Esophagus muscularis mucosa (tissue), 4 donors: ENCODE measurements around the gene PPP1R3D. TPM values are rescaled to one million over a fixed set of nuclear protein-coding genes. Genes with fewer than 3 reads are reported as not detected.
A peak's percentile ranks its signal among the peaks of the same experiment; 100 is the strongest.

Source experiments
- DNase-seq: peaks from one replicate; pipeline ENCODE4 v3.0.0-alpha.2; 2017; ENCODE audit errors: extremely low spot score
- H3K27ac ChIP-seq, 4 donors: fragments of 200-600 bp; sonication (generic); replicated peaks in 1 of 4; 1 replicate in 3 of 4; 2 replicates in 1 of 4; pipeline ENCODE4 v1.5.1; 2016 to 2019; ENCODE audit warnings: mild to moderate bottlenecking in 1 of 4
- H3K27me3 ChIP-seq, 4 donors: fragments of 200-600 bp; sonication (generic); one replicate each; pipeline versions ENCODE4 v1.5.1 to v1.6.0; 2016 to 2019
- H3K36me3 ChIP-seq, 4 donors: fragments of 200-600 bp; sonication (generic); one replicate each; pipeline ENCODE4 v1.5.1; 2016 to 2019
- H3K4me1 ChIP-seq, 4 donors: fragments of 200-600 bp; sonication (generic); one replicate each; pipeline ENCODE4 v1.5.1; 2016 to 2019
- H3K4me3 ChIP-seq, 4 donors: fragments of 200-600 bp; sonication (generic); 1 replicate in 2 of 4; 2 replicates in 2 of 4; pipeline ENCODE4 v1.5.1; 2016 to 2019; ENCODE audit warnings: mild to moderate bottlenecking in 4 of 4, moderate library complexity in 1 of 4
- H3K9me3 ChIP-seq, 4 donors: fragments of 200-600 bp; sonication (generic); 1 replicate in 3 of 4; 2 replicates in 1 of 4; pipeline ENCODE4 v1.5.1; 2016 to 2019
- CTCF ChIP-seq, 3 experiments: fragments of 200-600 bp in 2 of 3; fragments of 450-650 bp in 1 of 3; sonication (generic) in 2 of 3; IDR thresholded peaks; one replicate each; pipeline ENCODE4 v1.5.1; 2017 to 2019; ENCODE audit warnings: antibody characterized with exemption in 3 of 3, mild to moderate bottlenecking in 2 of 3, moderate library complexity in 1 of 3
- EP300 ChIP-seq: sonication (generic); formaldehyde crosslinking; IDR thresholded peaks from one replicate; pipeline ENCODE4 v1.6.1; 2017; ENCODE audit warnings: antibody characterized with exemption
- POLR2A ChIP-seq: fragments of 450-650 bp; IDR thresholded peaks from one replicate; pipeline ENCODE4 v1.6.1; 2017; ENCODE audit warnings: antibody characterized with exemption, moderate library complexity, mild to moderate bottlenecking, low read depth
- POLR2AphosphoS5 ChIP-seq, 2 donors: sonication (generic); formaldehyde crosslinking; IDR thresholded peaks; one replicate each; pipeline ENCODE4 v1.6.1; 2017; ENCODE audit warnings: antibody characterized with exemption in 2 of 2
- WGBS: methylation state at CpG from one replicate; pipeline ENCODE4 v1.1.5; 2018; 5-methylcytosine and 5-hydroxymethylcytosine counted together
- intact Hi-C: fragments of 100-400 bp; cut with DNase I; formaldehyde crosslinking; loops from one replicate; pipeline ENCODE4 v1.15.1; 2023
- total RNA-seq, 4 donors: library from RNA; depleted of rRNA; stranded (reverse); fragments of >200 nt; gene quantifications; one replicate each; pipeline versions ENCODE4 v1.1.0 to v1.2.1, GENCODE V29; 2016

Gene PPP1R3D
- total RNA-seq, 4 donors from 2014 or later: 7.9 to 18.1 (median 11.4) TPM

GRCh38 chr20:59939879-59940128, 301 bp downstream of the PPP1R3D start:
- Histone ChIP-seq H3K9me3 (no peaks in the 10 kb centered on the region), H3K4me3 (peak overlapping the region; percentile 74 to 84 (median 80)), H3K36me3 (peaks cover 12 to 29% (median 21%) of the 10 kb centered on the region in 4 donors), H3K27ac (peak overlapping the region; percentile 93 to 99 (median 97)), H3K27me3 (no peaks in the 10 kb centered on the region), H3K4me1 (peaks cover 44 to 63% (median 56%) of the 10 kb centered on the region in 4 donors)
- 1% methylated on average over 12 of the region's 24 CpGs for WGBS
- intact Hi-C loops: no loop called here
- no peak for DNase-seq
- no peak for TF ChIP-seq EP300
- no peak for TF ChIP-seq POLR2A

- H3K4me1 ChIP-seq: peaks cover 41 to 61% (median 54%) of the 10 kb centered on the region in 4 donors
- H3K36me3 ChIP-seq: peaks cover 6 to 23% (median 15%) of the 10 kb centered on the region in 4 donors
- H3K9me3 ChIP-seq: no peaks in the 10 kb centered on the region
- H3K4me3 ChIP-seq: peak overlapping the region; percentile 74 to 84 (median 80)
- intact Hi-C loops: no loop called here
- peak overlapping the region; percentile 93 to 99 (median 97) for H3K27ac ChIP-seq
- 89% methylated on average over 18 of the region's 104 CpGs for WGBS
- TF ChIP-seq POLR2A: no peak
- DNase-seq: no peak
- H3K27me3 ChIP-seq: no peaks in the 10 kb centered on the region
These were observed 840 bp downstream of the PPP1R3D start for GRCh38 chr20:59939052-59939878.

GRCh38 chr20:59938696-59939051, 1.4 kb downstream of the PPP1R3D start:
- H3K9me3 ChIP-seq: no peaks in the 10 kb centered on the region
- H3K36me3 ChIP-seq: peaks cover under 1 to 17% (median 10%) of the 10 kb centered on the region in 4 donors
- no peak for DNase-seq
- peak overlapping the region; percentile 74 to 84 (median 80) for H3K4me3 ChIP-seq
- H3K27me3 ChIP-seq: no peaks in the 10 kb centered on the region
- intact Hi-C loops: no loop called here
- WGBS: 72% methylated on average over 7 of the region's 7 CpGs
- TF ChIP-seq CTCF (IDR thresholded peaks at IDR 0.05) (no peak), POLR2AphosphoS5 (IDR thresholded peaks at IDR 0.05) (no peak), POLR2A (no peak), EP300 (no peak)
- H3K27ac ChIP-seq: peak overlapping the region in 3 of 4 donors; percentile 96 to 99 (median 98)
- peaks cover 41 to 65% (median 53%) of the 10 kb centered on the region in 4 donors for H3K4me1 ChIP-seq

GRCh38 chr20:59938221-59938620, 1.9 kb downstream of the PPP1R3D start:
- DNase-seq: no peak
- peak overlapping the region in 3 of 4 donors; percentile 34 to 99 (median 96) for H3K27ac ChIP-seq
- H3K4me1 ChIP-seq: peaks cover 44 to 70% (median 57%) of the 10 kb centered on the region in 4 donors
- H3K27me3 ChIP-seq: no peaks in the 10 kb centered on the region
- intact Hi-C loops: no loop called here
- H3K36me3 ChIP-seq: peaks cover 0 to 14% (median 9%) of the 10 kb centered on the region in 4 donors
- peak overlapping the region in 3 of 4 donors; percentile 74 to 82 (median 77) for H3K4me3 ChIP-seq
- H3K9me3 ChIP-seq: no peaks in the 10 kb centered on the region
- TF ChIP-seq POLR2AphosphoS5 (IDR thresholded peaks at IDR 0.05) (no peak), CTCF (IDR thresholded peaks at IDR 0.05) (no peak), POLR2A (no peak), EP300 (no peak)
- WGBS: 56% methylated on average over 4 of the region's 4 CpGs

- Histone ChIP-seq H3K4me1 (peaks cover 44 to 68% (median 58%) of the 10 kb centered on the region in 4 donors), H3K9me3 (no peaks in the 10 kb centered on the region), H3K4me3 (no peak overlapping the region), H3K27ac (peak overlapping the region in 1 of 4 donors; percentile 12), H3K36me3 (peaks cover 0 to 4% (median 1%) of the 10 kb centered on the region in 4 donors), H3K27me3 (no peaks in the 10 kb centered on the region)
- 71% methylated on average over 3 of the region's 3 CpGs for WGBS
- no peak for TF ChIP-seq POLR2A
- TF ChIP-seq POLR2AphosphoS5 (IDR thresholded peaks at IDR 0.05): no peak
- TF ChIP-seq CTCF (IDR thresholded peaks at IDR 0.05): no peak
- no peak for TF ChIP-seq EP300
- intact Hi-C loops: no loop called here
- DNase-seq: no peak
These were observed 3.0 kb downstream of the PPP1R3D start for GRCh38 chr20:59937150-59937549.
